Ovary (tissue), 3 donors: ENCODE measurements around the gene PRDX5.

Experiments
- CTCF ChIP-seq, 3 donors: fragments of 450-650 bp in 2 of 3; fragments of 200-600 bp in 1 of 3; IDR thresholded peaks; one replicate each; pipeline versions ENCODE4 v1.5.1 to v1.8.0; 2016 to 2022; ENCODE audit warnings: antibody characterized with exemption in 3 of 3, mild to moderate bottlenecking in 1 of 3
- EP300 ChIP-seq: sonication (generic); formaldehyde crosslinking; IDR thresholded peaks from one replicate; pipeline ENCODE4 v1.6.1; 2017; ENCODE audit warnings: antibody characterized with exemption
- POLR2A ChIP-seq: fragments of 450-650 bp; IDR thresholded peaks from one replicate; pipeline ENCODE4 v1.6.1; 2017; ENCODE audit warnings: antibody characterized with exemption, mild to moderate bottlenecking, moderate library complexity
- donor health status: DM: no; HTN: no; CAD: no.

- no peak for TF ChIP-seq CTCF (IDR thresholded peaks at IDR 0.05)
- TF ChIP-seq EP300: no peak
- TF ChIP-seq POLR2A: no peak
Measured at GRCh38 chr11:64276653-64277431, 41.1 kb upstream of the PRDX5 start.
